GM10266 (cell line): ENCODE measurements around the gene FARP1.

Experiments used
- DNase-seq: peaks from one replicate; pipeline ENCODE4 v3.0.0; 2012; ENCODE audit errors: extremely low spot score
- TF ChIP-seq, protein P1 (sequence below): IDR thresholded peaks from 2 replicates; pipeline ENCODE4 v1.5.1; 2012; ENCODE audit warnings: mild to moderate bottlenecking, low read depth; ENCODE audit not compliant: control insufficient read depth, insufficient read depth; ENCODE audit errors: missing control alignments

Gene FARP1

GRCh38 chr13:98333486-98333885 lies 190.6 kb downstream of the FARP1 start:
- TF ChIP-seq, protein P1, sequence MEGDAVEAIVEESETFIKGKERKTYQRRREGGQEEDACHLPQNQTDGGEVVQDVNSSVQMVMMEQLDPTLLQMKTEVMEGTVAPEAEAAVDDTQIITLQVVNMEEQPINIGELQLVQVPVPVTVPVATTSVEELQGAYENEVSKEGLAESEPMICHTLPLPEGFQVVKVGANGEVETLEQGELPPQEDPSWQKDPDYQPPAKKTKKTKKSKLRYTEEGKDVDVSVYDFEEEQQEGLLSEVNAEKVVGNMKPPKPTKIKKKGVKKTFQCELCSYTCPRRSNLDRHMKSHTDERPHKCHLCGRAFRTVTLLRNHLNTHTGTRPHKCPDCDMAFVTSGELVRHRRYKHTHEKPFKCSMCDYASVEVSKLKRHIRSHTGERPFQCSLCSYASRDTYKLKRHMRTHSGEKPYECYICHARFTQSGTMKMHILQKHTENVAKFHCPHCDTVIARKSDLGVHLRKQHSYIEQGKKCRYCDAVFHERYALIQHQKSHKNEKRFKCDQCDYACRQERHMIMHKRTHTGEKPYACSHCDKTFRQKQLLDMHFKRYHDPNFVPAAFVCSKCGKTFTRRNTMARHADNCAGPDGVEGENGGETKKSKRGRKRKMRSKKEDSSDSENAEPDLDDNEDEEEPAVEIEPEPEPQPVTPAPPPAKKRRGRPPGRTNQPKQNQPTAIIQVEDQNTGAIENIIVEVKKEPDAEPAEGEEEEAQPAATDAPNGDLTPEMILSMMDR = no peak
- no peak for DNase-seq

GRCh38 chr13:98334620-98335205 lies 191.8 kb downstream of the FARP1 start:
- TF ChIP-seq, protein P1 = no peak

DNA sequence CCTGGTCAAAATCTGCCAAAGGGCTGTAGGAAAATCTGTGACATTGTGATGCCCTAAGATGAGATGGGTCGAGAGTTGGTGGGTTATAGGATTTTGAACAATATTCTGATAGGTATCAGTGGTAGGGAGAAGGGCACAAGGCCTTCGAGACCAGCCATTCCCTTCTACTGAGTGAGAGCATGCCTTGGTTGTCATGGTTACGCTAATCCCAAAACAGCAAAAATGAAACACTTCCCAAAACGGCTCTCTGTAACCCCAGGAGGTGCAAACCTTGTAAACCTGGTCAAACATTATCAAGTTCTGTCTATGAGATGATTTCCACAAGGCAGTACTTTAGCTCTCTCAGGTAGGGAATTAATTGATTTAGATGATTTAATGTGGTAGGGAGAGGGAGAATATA lies 192.8 kb downstream of the FARP1 start:
- TF ChIP-seq, protein P1 = no peak
- DNase-seq = no peak

More at GRCh38 chr13:98334620-98335205, 191.8 kb downstream of the FARP1 start:
- DNase-seq = no peak

GRCh38 chr13:98338310-98338709 lies 195.4 kb downstream of the FARP1 start:
- TF ChIP-seq, protein P1 = no peak
- DNase-seq = no peak

DNA sequence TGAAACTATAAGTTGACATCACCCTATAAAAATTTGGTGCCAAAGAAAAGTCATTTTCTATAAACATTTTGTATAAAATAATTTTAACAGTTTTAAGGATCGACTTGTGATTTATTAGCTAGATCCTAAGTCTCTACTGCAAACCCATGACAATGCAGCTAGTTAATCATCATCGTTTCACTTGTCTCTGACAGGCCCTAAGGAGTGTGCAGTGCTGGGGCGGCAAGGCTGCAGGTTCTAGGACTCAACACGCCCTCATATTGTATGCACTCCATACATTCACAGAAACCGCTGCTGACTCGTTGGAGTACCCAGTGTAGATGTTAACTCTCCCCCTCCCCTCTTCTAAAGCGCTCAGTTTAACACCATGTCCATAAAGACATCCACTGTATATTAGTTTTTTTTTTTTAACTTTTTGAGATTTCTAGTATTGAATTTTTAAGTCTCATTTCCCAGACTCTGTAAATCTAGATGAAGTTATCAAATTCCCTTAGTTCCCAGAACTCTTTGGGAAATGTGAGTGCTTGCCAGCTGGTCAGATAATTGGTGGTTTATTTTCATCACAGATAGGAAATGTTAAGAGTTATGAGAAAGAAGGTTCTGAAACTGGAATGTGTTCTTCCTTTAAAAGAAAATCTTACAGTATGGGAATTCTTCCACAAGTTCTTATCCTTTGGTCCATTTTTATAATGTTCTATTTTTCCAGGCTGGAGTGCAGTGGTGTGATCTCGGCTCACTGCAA lies 197.0 kb downstream of the FARP1 start:
- no peak for DNase-seq
- TF ChIP-seq, protein P1 = no peak

- TF ChIP-seq, protein P1 = no peak
- no peak for DNase-seq
Observed at GRCh38 chr13:98342953-98343352, 200.1 kb downstream of the FARP1 start.

DNA sequence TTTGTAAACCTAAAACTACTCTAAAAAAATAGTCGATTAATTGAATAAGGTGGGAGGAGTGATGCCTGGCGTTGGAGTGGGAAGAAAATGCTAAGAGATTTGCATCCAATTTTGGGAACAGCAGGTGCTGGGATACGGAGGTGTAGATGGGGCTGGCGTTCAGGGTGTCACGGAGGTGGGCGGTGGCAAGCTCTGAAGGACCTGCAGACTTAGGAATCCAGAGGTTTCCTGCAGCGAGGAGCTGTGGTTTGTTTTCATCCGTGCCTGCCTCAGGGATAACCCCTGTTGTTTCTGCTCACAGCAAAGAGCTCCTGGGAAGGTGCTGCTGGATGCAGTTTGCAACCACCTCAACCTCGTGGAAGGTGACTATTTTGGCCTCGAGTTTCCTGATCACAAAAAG lies 200.6 kb downstream of the FARP1 start:
- no peak for DNase-seq
- TF ChIP-seq, protein P1 = no peak
